Activated CD4-positive, CD25-positive, alpha-beta regulatory T cell (primary cell): Measurements from ENCODE around the gene PRR7.
"Not testable (repeated sequence)": the region's sequence is repeated elsewhere in the genome, so short reads cannot be mapped to it uniquely, and the experiment has no call there.

Source experiments
- DNase-seq, 4 experiments: peaks; one replicate each; lab custom pipeline; 2025; lab: John Stamatoyannopoulos, UW

PRR7 gene

DNA sequence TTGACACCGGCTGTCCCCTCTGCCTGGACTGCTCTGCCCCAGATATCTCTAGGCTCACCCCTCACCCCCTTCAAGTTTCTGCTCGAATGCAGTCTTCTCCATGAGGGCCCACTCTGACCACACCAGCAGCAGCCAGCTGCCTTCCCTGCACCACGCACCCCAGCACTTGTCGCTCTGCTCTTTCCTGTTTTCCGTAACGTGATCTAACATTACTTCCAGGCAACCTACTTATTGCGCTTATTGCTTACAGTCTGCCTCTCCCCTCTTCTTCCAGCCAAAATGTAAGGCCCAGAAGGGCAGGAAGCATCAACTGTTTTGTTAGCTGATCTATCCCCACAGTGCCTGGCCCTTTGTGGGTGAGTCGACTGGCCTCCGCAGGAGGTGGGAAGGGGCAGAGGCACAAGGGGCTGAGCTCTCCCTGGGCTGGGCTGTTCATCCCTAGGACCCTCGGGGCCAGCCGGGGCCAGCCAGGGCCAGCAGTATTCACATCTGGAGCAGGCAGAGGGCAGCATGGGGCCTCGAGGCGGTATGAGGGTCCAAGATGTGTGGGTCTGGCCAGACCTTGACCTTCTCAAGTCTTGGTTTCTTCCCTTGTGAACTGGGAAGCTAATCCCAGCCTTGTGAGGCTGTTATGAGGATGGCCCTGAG lies 38.4 kb downstream of the PRR7 start:
- DNase-seq, result no peak

DNA sequence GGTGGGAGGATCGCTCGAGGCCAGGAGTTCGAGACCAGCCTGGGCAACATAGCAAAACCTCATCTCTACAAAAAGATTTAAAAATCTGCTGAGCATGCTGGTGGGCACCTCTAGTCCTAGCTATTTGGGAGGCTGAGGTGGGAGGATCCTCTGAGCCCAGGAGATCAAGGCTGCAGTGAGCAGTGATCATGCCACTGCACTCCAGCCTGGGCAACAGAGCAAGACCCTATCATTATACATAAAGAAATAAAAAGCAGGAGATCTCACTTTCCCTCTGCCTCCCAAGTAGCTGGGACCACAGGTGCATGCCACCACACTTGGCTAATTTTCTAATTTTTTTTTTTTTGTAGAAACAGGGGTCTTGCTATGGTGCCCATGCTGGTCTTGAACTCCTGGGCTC lies 39.1 kb downstream of the PRR7 start:
- not testable (repeated sequence) for DNase-seq

- DNase-seq, result no peak
These were observed 39.6 kb downstream of the PRR7 start for GRCh38 chr5:177486256-177486655.

- no peak for DNase-seq
These were observed 40.5 kb downstream of the PRR7 start for GRCh38 chr5:177487144-177487543.

- no peak for DNase-seq
These were observed 41.4 kb downstream of the PRR7 start for GRCh38 chr5:177487975-177488374.

DNA sequence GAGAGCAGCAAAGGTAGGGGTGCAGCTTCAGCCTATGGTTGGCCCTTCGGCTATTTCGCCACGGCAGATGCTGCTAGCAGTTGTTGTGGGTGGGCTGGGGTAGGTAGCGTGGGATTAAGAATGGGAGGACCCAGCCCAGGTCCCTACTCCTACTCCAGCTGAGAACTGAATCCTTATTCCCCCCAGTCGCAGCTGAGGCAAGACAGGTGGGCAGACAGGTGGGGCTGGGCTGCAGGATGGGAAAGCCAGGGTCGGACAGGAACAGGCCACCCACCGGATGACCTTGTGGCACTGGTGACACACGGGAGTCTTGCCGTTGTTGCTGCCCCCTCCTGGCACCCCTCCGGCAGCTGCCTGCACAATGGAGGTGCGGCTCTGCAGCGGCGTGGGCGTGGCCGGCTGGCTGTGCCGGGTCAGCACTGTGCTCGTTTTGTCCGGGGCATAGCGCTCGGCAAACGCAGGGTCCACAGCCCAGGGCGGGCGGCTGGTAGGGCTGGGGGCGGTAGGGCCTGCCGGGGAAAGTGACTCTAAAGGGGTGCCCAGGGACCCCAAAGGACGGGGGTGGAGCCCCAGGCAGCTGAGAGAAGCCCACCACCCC lies 42.6 kb downstream of the PRR7 start:
- no peak for DNase-seq

GRCh38 chr5:177490311-177490991 lies 43.8 kb downstream of the PRR7 start:
- no peak for DNase-seq

DNA sequence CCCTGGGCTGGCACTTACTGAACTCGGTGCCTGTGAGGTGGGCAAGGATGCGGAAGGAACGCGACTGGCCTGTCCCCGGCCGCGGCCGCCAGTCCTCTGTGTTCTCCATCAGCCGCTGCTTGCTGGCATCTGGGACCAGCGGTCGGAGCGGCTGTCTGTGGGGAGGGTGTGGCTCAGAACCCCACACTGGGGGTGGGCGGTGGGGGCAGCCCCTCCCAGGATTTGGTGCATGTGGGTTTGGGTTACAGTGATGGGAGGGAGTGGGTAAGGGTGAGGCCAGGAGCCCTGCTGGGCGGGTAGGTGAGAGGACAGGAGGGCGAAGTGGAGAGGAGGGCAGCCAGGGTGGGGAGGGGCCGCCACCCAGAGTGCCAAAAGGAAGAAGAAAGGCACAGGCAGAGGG lies 44.4 kb downstream of the PRR7 start:
- no peak for DNase-seq

DNA sequence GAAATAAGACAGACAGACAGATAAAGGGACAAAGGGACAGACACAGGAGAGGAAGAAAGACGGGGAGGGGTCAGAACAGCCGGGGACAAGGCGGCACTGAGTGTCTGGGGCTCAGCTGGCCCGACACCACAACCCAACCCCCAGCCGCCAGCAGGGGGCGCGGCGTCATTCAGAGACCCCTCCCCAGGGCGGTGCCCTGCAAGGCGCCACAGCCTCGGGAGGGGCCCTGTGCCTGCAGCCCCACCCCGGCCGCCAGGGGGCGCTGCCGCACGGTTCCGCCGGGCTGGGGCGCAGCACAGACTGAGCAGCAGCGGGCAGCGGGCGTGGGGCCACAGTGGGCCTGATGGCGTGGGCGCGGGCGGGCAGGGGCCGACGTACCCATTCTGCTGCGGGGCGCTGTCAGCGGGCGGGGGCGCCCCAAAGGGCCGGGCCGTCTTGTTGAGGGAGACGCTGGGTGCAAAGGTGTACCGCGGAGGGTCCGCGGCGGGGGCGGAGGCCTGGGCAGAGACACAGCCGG lies 44.9 kb downstream of the PRR7 start:
- DNase-seq, result no peak

- no peak for DNase-seq
These were observed 45.6 kb downstream of the PRR7 start for GRCh38 chr5:177491983-177492746.

GRCh38 chr5:177492841-177493240 lies 46.2 kb downstream of the PRR7 start:
- no peak for DNase-seq

GRCh38 chr5:177493795-177494345 lies 47.3 kb downstream of the PRR7 start:
- DNase-seq, result no peak

GRCh38 chr5:177494346-177495195 lies 48.0 kb downstream of the PRR7 start:
- no peak for DNase-seq

DNA sequence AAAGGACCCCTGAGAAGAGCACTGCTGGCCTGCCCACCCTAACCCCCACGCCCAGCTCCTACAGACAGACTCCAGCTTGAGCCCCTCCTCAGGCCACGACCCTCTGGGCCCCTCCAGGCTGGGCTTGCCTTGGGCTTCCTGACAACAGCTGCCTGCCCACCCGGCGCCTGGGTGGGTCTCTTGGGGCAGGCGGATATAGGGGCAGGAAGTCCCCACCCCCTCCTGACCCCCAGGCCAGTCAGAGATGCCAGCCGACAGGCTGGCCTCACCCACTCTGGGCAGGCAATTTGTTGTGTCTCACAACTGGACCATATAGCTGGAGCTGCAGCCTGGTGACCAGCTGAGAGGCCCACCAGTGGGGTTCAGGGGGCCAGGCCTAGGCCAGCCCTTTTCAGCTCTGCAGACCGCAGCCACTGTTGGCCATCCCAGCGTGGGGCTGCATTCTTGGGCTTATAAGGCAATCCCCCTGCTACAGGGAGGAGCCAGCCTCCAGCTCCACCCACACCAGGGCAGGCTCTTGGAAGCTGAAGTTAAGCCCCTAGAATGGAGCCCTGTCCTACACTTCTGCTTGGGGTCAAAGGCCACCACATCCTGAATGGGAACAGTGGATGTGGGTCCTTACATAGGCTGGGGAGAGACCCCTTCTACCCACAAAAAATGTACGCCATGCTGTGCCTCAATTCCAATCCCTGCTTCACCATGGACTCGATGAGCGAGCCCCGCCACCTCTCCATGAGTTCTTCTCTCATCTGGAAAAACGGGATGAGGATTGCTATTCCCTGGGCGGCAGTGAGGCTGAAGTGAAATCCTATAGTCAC lies 48.8 kb downstream of the PRR7 start:
- DNase-seq, result no peak

DNA sequence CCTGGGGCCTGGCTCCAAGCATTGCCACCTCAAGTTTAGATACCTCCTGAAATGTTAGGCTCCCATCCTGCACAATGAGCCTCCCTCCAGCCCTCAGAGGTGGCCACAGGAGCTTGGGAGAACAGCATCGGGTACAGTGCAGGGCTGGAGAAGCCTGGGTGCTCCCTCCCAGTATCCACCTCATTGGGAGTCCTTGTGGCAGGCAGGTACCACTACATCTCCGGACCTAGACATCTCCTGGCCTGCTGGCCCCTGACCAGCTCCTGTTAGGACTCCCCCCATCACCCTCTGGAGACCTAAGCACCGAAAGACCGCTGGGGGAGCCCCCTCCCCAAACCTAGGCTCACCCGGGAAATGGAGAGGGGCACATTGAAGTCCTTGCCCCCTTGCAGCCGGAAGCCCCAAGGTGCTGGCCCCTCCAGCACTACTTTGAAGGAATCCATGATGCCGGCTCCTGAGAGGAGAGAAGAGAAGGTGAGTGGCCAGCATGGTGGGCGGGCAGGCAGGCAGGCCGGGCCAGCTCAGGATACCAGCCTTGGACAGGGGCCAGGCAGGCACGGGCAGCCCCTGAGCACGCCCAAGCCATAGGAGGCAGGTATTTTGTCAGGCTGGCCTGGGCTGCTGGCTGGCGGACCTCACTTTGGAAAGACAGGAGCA lies 49.6 kb downstream of the PRR7 start:
- DNase-seq, result no peak

GRCh38 chr5:177496727-177497291 lies 50.2 kb downstream of the PRR7 start:
- DNase-seq, result no peak

- DNase-seq, result peak; percentile 85 to 89 (median 86)
These were observed 50.8 kb downstream of the PRR7 start, which contains the start of gene PDLIM7 for GRCh38 chr5:177497292-177498012. PDLIM7 (minus strand) TSS chr5:177497604; CDS start chr5:177496512, 1,092 bp downstream.

- DNase-seq, result no peak
These were observed 51.6 kb downstream of the PRR7 start for GRCh38 chr5:177498013-177498787.
